ENCODE measurements around the gene SLC6A20. TPM values are rescaled to one million over a fixed set of nuclear protein-coding genes. Genes with fewer than 3 reads are reported as not detected.

The SLC6A20 gene
- total RNA-seq, 2 experiments from 2014 or later: not detected

GRCh38 chr3:45787551-45787950 lies 8.8 kb downstream of the SLC6A20 start:
- no peak overlapping the region for H3K4me3 Mint-ChIP-seq
- peaks cover 9% of the 10 kb centered on the region for H3K27me3 Mint-ChIP-seq
- ChIA-PET POLR2A (no interaction called here), CTCF (interaction anchor here (0.7 kb wide), 1 partner anchor 140 kb away, joined by 4 read pairs; no protein-coding TSS in a partner anchor)
- H3K36me3 Mint-ChIP-seq (ENCODE audit: low read depth): no peaks in the 10 kb centered on the region
- intact Hi-C loops (cut with DNase I, micrococcal nuclease): no loop called here
- ATAC-seq: no peak
- peaks cover 14% of the 10 kb centered on the region for H3K9me3 Mint-ChIP-seq (ENCODE audit: low read depth)
- no peak for DNase-seq
- H3K27ac Mint-ChIP-seq: no peak overlapping the region
- H3K4me1 Mint-ChIP-seq: no peaks in the 10 kb centered on the region

- H3K4me3 Mint-ChIP-seq: no peak overlapping the region
- no peak for ATAC-seq
- no peaks in the 10 kb centered on the region for H3K36me3 Mint-ChIP-seq (ENCODE audit: low read depth)
- H3K27ac Mint-ChIP-seq: no peak overlapping the region
- intact Hi-C loops (cut with DNase I, micrococcal nuclease): no loop called here
- CTCF ChIA-PET: no interaction called here
- H3K27me3 Mint-ChIP-seq: peaks cover 9% of the 10 kb centered on the region
- no peaks in the 10 kb centered on the region for H3K4me1 Mint-ChIP-seq
- H3K9me3 Mint-ChIP-seq (ENCODE audit: low read depth): peaks cover 14% of the 10 kb centered on the region
- no peak for DNase-seq
- POLR2A ChIA-PET: no interaction called here
Observed at GRCh38 chr3:45786801-45787495, 9.4 kb downstream of the SLC6A20 start.

- H3K9me3 Mint-ChIP-seq (ENCODE audit: low read depth): peaks cover 12% of the 10 kb centered on the region
- no peaks in the 10 kb centered on the region for H3K36me3 Mint-ChIP-seq (ENCODE audit: low read depth)
- POLR2A ChIA-PET: no interaction called here
- ATAC-seq (no peak), DNase-seq (no peak)
- no peaks in the 10 kb centered on the region for H3K4me1 Mint-ChIP-seq
- CTCF ChIA-PET: interaction anchor here (0.6 to 0.8 kb wide), 3 partner anchors 15 to 144 kb away, joined by 3 to 4 read pairs (median 3); no protein-coding TSS in a partner anchor
- no peak overlapping the region for H3K4me3 Mint-ChIP-seq
- no peak overlapping the region for H3K27ac Mint-ChIP-seq
- intact Hi-C loops (cut with DNase I, micrococcal nuclease): no loop called here
- H3K27me3 Mint-ChIP-seq: peaks cover 3% of the 10 kb centered on the region
Observed at GRCh38 chr3:45785605-45786150, 10.7 kb downstream of the SLC6A20 start.

GRCh38 chr3:45783667-45784066 lies 12.7 kb downstream of the SLC6A20 start:
- Mint-ChIP-seq H3K4me3 (no peak overlapping the region), H3K9me3 (ENCODE audit: low read depth) (peaks cover 6% of the 10 kb centered on the region), H3K27me3 (no peaks in the 10 kb centered on the region), H3K4me1 (no peaks in the 10 kb centered on the region), H3K36me3 (ENCODE audit: low read depth) (no peaks in the 10 kb centered on the region), H3K27ac (no peak overlapping the region)
- no peak for DNase-seq
- CTCF ChIA-PET: no interaction called here
- intact Hi-C loops (cut with DNase I, micrococcal nuclease): no loop called here
- POLR2A ChIA-PET: no interaction called here
- no peak for ATAC-seq

GRCh38 chr3:45782381-45782780 lies 14.0 kb downstream of the SLC6A20 start:
- H3K4me3 Mint-ChIP-seq: no peak overlapping the region
- no peak overlapping the region for H3K27ac Mint-ChIP-seq
- POLR2A ChIA-PET: no interaction called here
- intact Hi-C loops (cut with DNase I, micrococcal nuclease): no loop called here
- ATAC-seq: no peak
- peaks cover 6% of the 10 kb centered on the region for H3K9me3 Mint-ChIP-seq (ENCODE audit: low read depth)
- CTCF ChIA-PET: no interaction called here
- no peaks in the 10 kb centered on the region for H3K4me1 Mint-ChIP-seq
- DNase-seq: no peak
- no peaks in the 10 kb centered on the region for H3K27me3 Mint-ChIP-seq
- H3K36me3 Mint-ChIP-seq (ENCODE audit: low read depth): no peaks in the 10 kb centered on the region

- H3K27me3 Mint-ChIP-seq: no peaks in the 10 kb centered on the region
- DNase-seq (no peak), ATAC-seq (no peak)
- H3K4me1 Mint-ChIP-seq: no peaks in the 10 kb centered on the region
- H3K27ac Mint-ChIP-seq: no peak overlapping the region
- CTCF ChIA-PET: interaction anchor here (0.7 kb wide), 1 partner anchor 724 kb away, joined by 3 read pairs; no protein-coding TSS in a partner anchor
- no peak overlapping the region for H3K4me3 Mint-ChIP-seq
- intact Hi-C loops (cut with DNase I, micrococcal nuclease): no loop called here
- H3K9me3 Mint-ChIP-seq (ENCODE audit: low read depth): peaks cover 6% of the 10 kb centered on the region
- H3K36me3 Mint-ChIP-seq (ENCODE audit: low read depth): no peaks in the 10 kb centered on the region
- POLR2A ChIA-PET: no interaction called here
Observed at GRCh38 chr3:45781841-45782240, 14.5 kb downstream of the SLC6A20 start.

- intact Hi-C loops (cut with DNase I, micrococcal nuclease): no loop called here
- Mint-ChIP-seq H3K4me3 (no peak overlapping the region), H3K4me1 (no peaks in the 10 kb centered on the region), H3K27me3 (no peaks in the 10 kb centered on the region), H3K36me3 (ENCODE audit: low read depth) (no peaks in the 10 kb centered on the region), H3K27ac (no peak overlapping the region), H3K9me3 (ENCODE audit: low read depth) (peaks cover 6% of the 10 kb centered on the region)
- ATAC-seq: no peak
- ChIA-PET POLR2A (no interaction called here), CTCF (interaction anchor here (0.7 kb wide), 1 partner anchor 724 kb away, joined by 3 read pairs; no protein-coding TSS in a partner anchor)
- DNase-seq: no peak
Observed at GRCh38 chr3:45781271-45781670, 15.1 kb downstream of the SLC6A20 start.

- peaks cover 5% of the 10 kb centered on the region for H3K9me3 Mint-ChIP-seq (ENCODE audit: low read depth)
- POLR2A ChIA-PET: no interaction called here
- ATAC-seq (no peak), DNase-seq (no peak)
- no peak overlapping the region for H3K4me3 Mint-ChIP-seq
- H3K27ac Mint-ChIP-seq: no peak overlapping the region
- intact Hi-C loops (cut with DNase I, micrococcal nuclease): no loop called here
- H3K4me1 Mint-ChIP-seq: no peaks in the 10 kb centered on the region
- no peaks in the 10 kb centered on the region for H3K36me3 Mint-ChIP-seq (ENCODE audit: low read depth)
- H3K27me3 Mint-ChIP-seq: peaks cover 2% of the 10 kb centered on the region
- CTCF ChIA-PET: no interaction called here
Observed at GRCh38 chr3:45779746-45780735, 16.3 kb downstream of the SLC6A20 start.

- ATAC-seq: no peak
- Mint-ChIP-seq H3K4me1 (no peaks in the 10 kb centered on the region), H3K9me3 (ENCODE audit: low read depth) (no peaks in the 10 kb centered on the region), H3K27me3 (peaks cover 4% of the 10 kb centered on the region), H3K27ac (no peak overlapping the region), H3K36me3 (ENCODE audit: low read depth) (no peaks in the 10 kb centered on the region), H3K4me3 (no peak overlapping the region)
- DNase-seq: no peak
- ChIA-PET POLR2A (no interaction called here), CTCF (interaction anchor here (0.6 to 1.2 kb wide), 2 partner anchors 13 to 77 kb away, joined by 3 read pairs; no protein-coding TSS in a partner anchor)
- intact Hi-C loops (cut with DNase I, micrococcal nuclease): no loop called here
Observed at GRCh38 chr3:45778761-45779201, 17.6 kb downstream of the SLC6A20 start.

GRCh38 chr3:45777746-45778386 lies 18.5 kb downstream of the SLC6A20 start:
- Mint-ChIP-seq H3K27me3 (peaks cover 4% of the 10 kb centered on the region), H3K9me3 (ENCODE audit: low read depth) (no peaks in the 10 kb centered on the region), H3K4me3 (no peak overlapping the region), H3K27ac (no peak overlapping the region), H3K36me3 (ENCODE audit: low read depth) (no peaks in the 10 kb centered on the region), H3K4me1 (peaks cover 5% of the 10 kb centered on the region)
- POLR2A ChIA-PET: no interaction called here
- no peak for ATAC-seq
- CTCF ChIA-PET: interaction anchor here (1.2 kb wide), 1 partner anchor 14 kb away, joined by 3 read pairs; no protein-coding TSS in a partner anchor
- no peak for DNase-seq
- intact Hi-C loops (cut with DNase I, micrococcal nuclease): no loop called here

- no peak overlapping the region for H3K27ac Mint-ChIP-seq
- H3K4me1 Mint-ChIP-seq: peaks cover 11% of the 10 kb centered on the region
Observed at GRCh38 chr3:45777111-45777745, 19.1 kb downstream of the SLC6A20 start.

More at GRCh38 chr3:45777111-45777745, 19.1 kb downstream of the SLC6A20 start:
- ChIA-PET CTCF (no interaction called here), POLR2A (no interaction called here)
- DNase-seq (no peak), ATAC-seq (no peak)
- Mint-ChIP-seq H3K27me3 (peaks cover 4% of the 10 kb centered on the region), H3K36me3 (ENCODE audit: low read depth) (no peaks in the 10 kb centered on the region), H3K4me3 (no peak overlapping the region), H3K9me3 (ENCODE audit: low read depth) (no peaks in the 10 kb centered on the region)
- intact Hi-C loops (cut with DNase I, micrococcal nuclease): no loop called here

Data from activated CD4-positive, alpha-beta T cell treated with anti-CD3 and anti-CD28 coated beads for 36 hours (primary cell).